Fibroblast of lung (primary cell): ENCODE data around the gene OR2V1. TPM values are rescaled to one million over a fixed set of nuclear protein-coding genes. Genes with fewer than 3 reads are reported as not detected.
"Not testable (repeated sequence)": the region's sequence is repeated elsewhere in the genome, so short reads cannot be mapped to it uniquely, and the experiment has no call there.

Experiments used
- DNase-seq, 2 donors: peaks; one replicate each; pipeline versions ENCODE4 v3.0.0 to v3.0.0-alpha.2; 2010; ENCODE audit warnings: low read depth in 2 of 2
- H2AFZ ChIP-seq: 2 replicates; pipeline ENCODE4 v1.5.1; 2012; ENCODE audit warnings: low read length, control low read depth, inconsistent platforms
- H3K27ac ChIP-seq: 2 replicates; pipeline ENCODE4 v1.5.1; 2011; ENCODE audit warnings: low read length, control low read depth; ENCODE audit not compliant: insufficient read depth
- H3K27me3 ChIP-seq: 2 replicates; pipeline ENCODE4 v1.5.1; 2011; ENCODE audit warnings: mild to moderate bottlenecking, low read length; ENCODE audit not compliant: control insufficient read depth, insufficient read depth
- H3K36me3 ChIP-seq: 2 replicates; pipeline ENCODE4 v1.5.1; 2011; ENCODE audit warnings: low read length; ENCODE audit not compliant: control insufficient read depth, insufficient read depth
- H3K4me1 ChIP-seq: 2 replicates; pipeline ENCODE4 v1.5.1; 2011; ENCODE audit warnings: low read length; ENCODE audit not compliant: control insufficient read depth, insufficient read depth; ENCODE audit errors: extremely low read depth
- H3K4me2 ChIP-seq: 2 replicates; pipeline ENCODE4 v1.5.1; 2011; ENCODE audit warnings: low read length, control low read depth; ENCODE audit not compliant: insufficient read depth; ENCODE audit errors: extremely low read depth
- H3K4me3 ChIP-seq, 4 experiments: fragments of 200-600 bp in 1 of 4; sonication (generic) in 1 of 4; replicated peaks in 1 of 4; 2 replicates each; pipeline ENCODE4 v1.5.1; 2011 to 2016; ENCODE audit warnings: low read length in 4 of 4, low read depth in 3 of 4, mild to moderate bottlenecking in 3 of 4, control low read depth in 2 of 4, inconsistent platforms in 1 of 4, mixed read lengths in 1 of 4; ENCODE audit not compliant: insufficient read depth in 1 of 4; ENCODE audit errors: control extremely low read depth in 1 of 4
- H3K79me2 ChIP-seq: 2 replicates; pipeline ENCODE4 v1.5.1; 2012; ENCODE audit warnings: mild to moderate bottlenecking, low read length, inconsistent platforms; ENCODE audit not compliant: control insufficient read depth, insufficient read depth
- H3K9ac ChIP-seq: 2 replicates; pipeline ENCODE4 v1.5.1; 2011; ENCODE audit warnings: mild to moderate bottlenecking, low read length, control low read depth; ENCODE audit not compliant: insufficient read depth
- H3K9me3 ChIP-seq: 2 replicates; pipeline ENCODE4 v1.5.1; 2012; ENCODE audit warnings: low read depth, low read length; ENCODE audit not compliant: control insufficient read depth, insufficient read depth
- H4K20me1 ChIP-seq: 2 replicates; pipeline ENCODE4 v1.5.1; 2011; ENCODE audit warnings: low read length; ENCODE audit not compliant: control insufficient read depth, insufficient read depth; ENCODE audit errors: extremely low read depth
- EZH2 ChIP-seq: IDR thresholded peaks from 2 replicates; pipeline ENCODE4 v1.5.1; 2012; ENCODE audit warnings: low read length, control low read depth, mild to moderate bottlenecking; ENCODE audit errors: missing control alignments
- polyA plus RNA-seq, 2 donors: library from polyadenylated mRNA; depleted of rRNA in 1 of 2; stranded (reverse) in 1 of 2; unstranded in 1 of 2; fragments of >200 nt; gene quantifications; 2 replicates each; pipeline ENCODE4 v1.2.1, GENCODE V29; 2011 to 2012; ENCODE audit warnings: missing spikeins in 1 of 2
- total RNA-seq: library from RNA; depleted of rRNA; stranded (reverse); fragments of >200 nt; gene quantifications from 2 replicates; pipeline ENCODE4 v1.2.1, GENCODE V29; 2014
- TF ChIP-seq, protein P1 (sequence below), 2 donors: IDR thresholded peaks in 1 of 2; conservative IDR thresholded peaks in 1 of 2; 1 replicate in 1 of 2; 2 replicates in 1 of 2; pipeline ENCODE4 v1.5.1; 2011 to 2012; ENCODE audit warnings: low read length in 2 of 2, control low read depth in 1 of 2, inconsistent platforms in 1 of 2, low read depth in 1 of 2, mild to moderate bottlenecking in 1 of 2

OR2V1 gene
- total and polyA plus RNA-seq, 2 donors (not counting 1 experiment from before 2014, with no cell fraction given) = not detected

DNA sequence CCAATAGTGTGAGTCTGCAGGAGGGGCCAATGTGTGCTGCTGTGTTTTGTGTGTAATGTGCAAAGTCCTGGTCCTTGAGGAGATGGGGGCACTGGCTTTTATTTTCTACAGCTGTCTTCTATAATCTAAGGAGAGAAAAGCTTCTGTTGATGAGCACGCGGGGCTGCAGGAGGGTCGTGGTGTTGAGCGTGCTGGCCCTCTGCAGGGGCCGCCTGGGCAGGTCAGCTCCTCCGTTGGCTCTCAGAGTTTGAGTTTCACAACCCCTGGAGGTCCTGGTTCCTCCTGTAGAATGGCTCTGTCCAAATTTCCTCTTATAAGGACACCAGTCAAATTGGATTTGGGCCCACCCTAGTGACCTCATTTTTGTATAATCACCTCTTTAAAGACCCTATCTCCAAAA lies 12.6 kb downstream of the OR2V1 start:
- Histone ChIP-seq H3K27me3 (peaks cover 11% of the 10 kb centered on the region), H3K4me1 (no peaks in the 10 kb centered on the region), H4K20me1 (no peaks in the 10 kb centered on the region)

GRCh38 chr5:181114844-181115778 lies 15.9 kb downstream of the OR2V1 start:
- H3K4me3 ChIP-seq = peak overlapping the region; percentile 9 to 37 (median 24)
- H3K9me3 ChIP-seq = no peaks in the 10 kb centered on the region
- peak overlapping the region; percentile 68 for H3K4me2 ChIP-seq

More for the DNA sequence above, 12.6 kb downstream of the OR2V1 start:
- no peak for TF ChIP-seq EZH2
- TF ChIP-seq, protein P1, sequence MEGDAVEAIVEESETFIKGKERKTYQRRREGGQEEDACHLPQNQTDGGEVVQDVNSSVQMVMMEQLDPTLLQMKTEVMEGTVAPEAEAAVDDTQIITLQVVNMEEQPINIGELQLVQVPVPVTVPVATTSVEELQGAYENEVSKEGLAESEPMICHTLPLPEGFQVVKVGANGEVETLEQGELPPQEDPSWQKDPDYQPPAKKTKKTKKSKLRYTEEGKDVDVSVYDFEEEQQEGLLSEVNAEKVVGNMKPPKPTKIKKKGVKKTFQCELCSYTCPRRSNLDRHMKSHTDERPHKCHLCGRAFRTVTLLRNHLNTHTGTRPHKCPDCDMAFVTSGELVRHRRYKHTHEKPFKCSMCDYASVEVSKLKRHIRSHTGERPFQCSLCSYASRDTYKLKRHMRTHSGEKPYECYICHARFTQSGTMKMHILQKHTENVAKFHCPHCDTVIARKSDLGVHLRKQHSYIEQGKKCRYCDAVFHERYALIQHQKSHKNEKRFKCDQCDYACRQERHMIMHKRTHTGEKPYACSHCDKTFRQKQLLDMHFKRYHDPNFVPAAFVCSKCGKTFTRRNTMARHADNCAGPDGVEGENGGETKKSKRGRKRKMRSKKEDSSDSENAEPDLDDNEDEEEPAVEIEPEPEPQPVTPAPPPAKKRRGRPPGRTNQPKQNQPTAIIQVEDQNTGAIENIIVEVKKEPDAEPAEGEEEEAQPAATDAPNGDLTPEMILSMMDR (conservative IDR thresholded peaks at IDR 0.05 in 1 of 2, IDR thresholded peaks at IDR 0.05 in 1 of 2; ENCODE audit: low read depth in 1 of 2, low read length in 2 of 2) = no peak
- no peaks in the 10 kb centered on the region for H3K79me2 ChIP-seq
- no peak overlapping the region for H3K4me3 ChIP-seq
- no peaks in the 10 kb centered on the region for H3K9me3 ChIP-seq
- no peak overlapping the region for H2AFZ ChIP-seq
- H3K9ac ChIP-seq = no peak overlapping the region
- no peak for DNase-seq
- no peaks in the 10 kb centered on the region for H3K36me3 ChIP-seq
- H3K27ac ChIP-seq = no peak overlapping the region
- no peak overlapping the region for H3K4me2 ChIP-seq

DNA sequence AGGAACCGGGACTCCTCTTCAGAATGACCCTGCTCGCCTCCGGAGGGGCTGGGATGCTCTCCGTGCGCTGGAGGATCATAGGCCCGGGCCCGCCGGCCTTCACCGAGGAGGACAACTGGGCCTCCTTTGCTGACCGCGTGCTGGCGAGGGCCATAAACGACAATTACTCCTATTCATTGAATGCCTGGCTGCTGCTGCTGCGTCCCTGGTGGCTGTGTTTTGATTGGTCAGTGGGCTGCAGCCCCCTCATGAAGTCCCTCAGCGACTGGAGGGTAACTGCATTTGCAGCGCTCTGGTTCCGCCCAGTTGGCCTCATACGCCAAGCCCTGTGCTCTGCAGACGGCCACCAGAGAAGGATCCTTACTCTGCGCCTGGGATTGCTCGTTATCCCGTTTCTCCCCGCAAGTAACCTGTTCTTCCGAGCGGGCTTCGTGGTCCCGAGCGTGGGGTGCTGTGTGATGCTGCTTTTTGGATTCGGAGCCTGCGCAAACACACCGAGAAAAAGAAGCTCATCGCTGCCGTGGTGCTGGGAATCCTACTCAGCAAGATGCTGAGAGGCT lies 16.6 kb downstream of the OR2V1 start:
- Histone ChIP-seq H3K36me3 (no peaks in the 10 kb centered on the region), H3K27ac (no peak overlapping the region), H3K4me3 (peak overlapping the region; percentile 9 to 37 (median 24)), H3K9me3 (no peaks in the 10 kb centered on the region), H2AFZ (peak overlapping the region; percentile 59), H3K4me2 (peak overlapping the region; percentile 68), H3K4me1 (no peaks in the 10 kb centered on the region), H3K79me2 (no peaks in the 10 kb centered on the region), H4K20me1 (no peaks in the 10 kb centered on the region), H3K27me3 (peaks cover 22% of the 10 kb centered on the region), H3K9ac (no peak overlapping the region)
- TF ChIP-seq EZH2 = no peak
- TF ChIP-seq, protein P1 (conservative IDR thresholded peaks at IDR 0.05 in 1 of 2, IDR thresholded peaks at IDR 0.05 in 1 of 2; ENCODE audit: low read depth in 1 of 2, low read length in 2 of 2) = no peak
- DNase-seq = no peak

More at GRCh38 chr5:181114844-181115778, 15.9 kb downstream of the OR2V1 start:
- Histone ChIP-seq H2AFZ (peak overlapping the region; percentile 59), H3K79me2 (no peaks in the 10 kb centered on the region), H3K9ac (no peak overlapping the region), H3K36me3 (no peaks in the 10 kb centered on the region), H3K4me1 (no peaks in the 10 kb centered on the region), H3K27ac (no peak overlapping the region), H4K20me1 (no peaks in the 10 kb centered on the region), H3K27me3 (peaks cover 20% of the 10 kb centered on the region)
- peak; percentile 45 to 59 for DNase-seq
- peak; percentile 47 for TF ChIP-seq EZH2
- TF ChIP-seq, protein P1 (conservative IDR thresholded peaks at IDR 0.05 in 1 of 2, IDR thresholded peaks at IDR 0.05 in 1 of 2; ENCODE audit: low read depth in 1 of 2, low read length in 2 of 2) = no peak

DNA sequence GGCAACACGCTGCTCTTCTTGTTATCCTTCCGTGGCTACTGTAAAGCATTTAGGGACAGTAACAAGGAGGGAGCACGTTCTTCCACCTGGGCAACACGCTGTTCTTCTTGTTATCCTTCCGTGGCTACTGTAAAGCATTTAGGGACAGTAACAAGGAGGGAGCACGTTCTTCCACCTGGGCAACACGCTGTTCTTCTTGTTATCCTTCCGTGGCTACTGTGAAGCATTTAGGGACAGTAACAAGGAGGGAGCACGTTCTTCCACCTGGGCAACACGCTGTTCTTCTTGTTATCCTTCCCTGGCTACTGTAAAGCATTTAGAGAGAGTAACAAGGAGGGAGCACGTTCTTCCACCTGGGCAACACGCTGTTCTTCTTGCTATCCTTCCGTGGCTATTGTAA lies 17.4 kb downstream of the OR2V1 start:
- H3K4me2 ChIP-seq, H3K27ac ChIP-seq, H3K4me3 ChIP-seq, H3K79me2 ChIP-seq, H4K20me1 ChIP-seq, H3K4me1 ChIP-seq, H3K36me3 ChIP-seq, H2AFZ ChIP-seq, H3K9me3 ChIP-seq, DNase-seq, H3K9ac ChIP-seq: not testable (repeated sequence)
- peaks cover 22% of the 10 kb centered on the region for H3K27me3 ChIP-seq
